Mucosa of rectum (tissue), 2 donors: ENCODE data around the gene ATP7A.
"Not testable (repeated sequence)": the region's sequence is repeated elsewhere in the genome, so short reads cannot be mapped to it uniquely, and the experiment has no call there.

Experiments
- H3K27ac ChIP-seq, 2 donors: one replicate each; pipeline ENCODE4 v1.7.0; 2013; ENCODE audit warnings: inconsistent platforms in 2 of 2, low read depth in 2 of 2, low read length in 2 of 2
- H3K27me3 ChIP-seq, 2 donors: one replicate each; pipeline ENCODE4 v1.7.0; 2013; ENCODE audit warnings: low read length in 2 of 2; ENCODE audit not compliant: control insufficient read depth in 2 of 2, insufficient read depth in 2 of 2
- H3K36me3 ChIP-seq, 2 donors: one replicate each; pipeline ENCODE4 v1.7.0; 2013; ENCODE audit warnings: low read length in 2 of 2; ENCODE audit not compliant: control insufficient read depth in 2 of 2, insufficient read depth in 2 of 2
- H3K4me1 ChIP-seq, 2 donors: one replicate each; pipeline ENCODE4 v1.7.0; 2013; ENCODE audit warnings: low read length in 2 of 2, mild to moderate bottlenecking in 1 of 2; ENCODE audit not compliant: control insufficient read depth in 2 of 2, insufficient read depth in 2 of 2
- H3K4me3 ChIP-seq, 2 donors: one replicate each; pipeline ENCODE4 v1.7.0; 2013; ENCODE audit warnings: low read length in 2 of 2
- H3K9ac ChIP-seq, 2 donors: one replicate each; pipeline ENCODE4 v1.7.0; 2013; ENCODE audit warnings: low read length in 2 of 2, low read depth in 1 of 2, mild to moderate bottlenecking in 1 of 2
- H3K9me3 ChIP-seq, 2 donors: one replicate each; pipeline ENCODE4 v1.7.0; 2013; ENCODE audit warnings: low read length in 2 of 2; ENCODE audit not compliant: control insufficient read depth in 2 of 2
- donor health status: healthy.
- donor health status: Normal muscosa, but diverticular disease.

The ATP7A gene

DNA sequence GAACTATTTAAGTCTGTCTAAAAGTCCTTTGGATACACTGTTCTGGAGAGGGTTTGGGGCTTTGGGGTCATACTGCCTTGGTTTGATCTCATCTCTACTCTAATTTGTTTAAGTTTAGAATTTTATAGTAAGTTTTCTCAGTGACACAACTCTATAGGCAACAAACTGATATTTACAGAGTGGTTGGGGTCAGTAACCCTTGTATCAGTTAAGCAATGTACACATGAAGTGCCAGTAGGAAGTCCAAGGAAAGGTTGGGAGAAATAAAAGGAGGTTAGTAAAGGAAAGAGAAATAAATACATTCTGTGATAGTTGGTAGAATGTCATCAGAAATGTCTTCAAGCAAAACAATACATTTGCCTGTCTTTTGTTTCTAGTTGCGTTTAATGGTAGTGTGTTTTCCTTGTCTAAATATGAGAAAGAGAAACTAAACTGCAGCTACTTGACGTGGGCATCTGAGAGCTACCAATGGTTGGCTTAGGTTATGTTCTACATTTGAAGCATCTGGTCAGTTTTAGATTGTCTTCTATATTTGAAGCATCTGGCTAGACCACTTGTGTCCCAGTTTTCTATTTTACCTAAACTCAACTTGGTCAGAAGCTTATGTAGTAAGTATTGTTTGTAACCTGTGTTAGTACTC lies 6.9 kb downstream of the ATP7A start:
- no peak overlapping the region for H3K9ac ChIP-seq
- peaks cover 0 to 4% of the 10 kb centered on the region in 2 donors for H3K4me1 ChIP-seq
- H3K36me3 ChIP-seq, result no peaks in the 10 kb centered on the region
- no peaks in the 10 kb centered on the region for H3K9me3 ChIP-seq
- H3K27me3 ChIP-seq, result no peaks in the 10 kb centered on the region
- H3K27ac ChIP-seq, result no peak overlapping the region
- H3K4me3 ChIP-seq, result no peak overlapping the region

DNA sequence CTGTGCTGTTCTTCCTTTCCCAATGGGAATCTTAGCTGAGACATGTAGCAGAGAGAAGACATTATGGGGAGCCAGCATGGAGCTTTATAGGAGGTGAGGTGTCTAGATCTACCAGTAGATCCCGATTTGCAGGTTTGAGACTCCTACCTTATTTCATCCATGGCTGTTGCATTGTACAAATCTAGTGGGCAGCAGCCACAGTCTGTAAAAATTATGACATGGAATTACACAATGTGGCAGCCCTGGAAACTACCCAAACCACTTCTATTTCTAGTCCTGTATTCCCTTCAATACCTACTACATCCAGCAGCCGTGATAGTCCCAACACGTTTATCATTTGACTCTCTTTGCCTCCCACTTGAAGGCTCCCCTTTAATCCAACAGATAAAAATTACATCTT lies 8.1 kb downstream of the ATP7A start:
- peaks cover 0 to 4% of the 10 kb centered on the region in 2 donors for H3K4me1 ChIP-seq
- no peaks in the 10 kb centered on the region for H3K36me3 ChIP-seq
- no peak overlapping the region for H3K27ac ChIP-seq
- H3K9me3 ChIP-seq, result no peaks in the 10 kb centered on the region
- H3K4me3 ChIP-seq, result no peak overlapping the region
- no peaks in the 10 kb centered on the region for H3K27me3 ChIP-seq
- H3K9ac ChIP-seq, result no peak overlapping the region

DNA sequence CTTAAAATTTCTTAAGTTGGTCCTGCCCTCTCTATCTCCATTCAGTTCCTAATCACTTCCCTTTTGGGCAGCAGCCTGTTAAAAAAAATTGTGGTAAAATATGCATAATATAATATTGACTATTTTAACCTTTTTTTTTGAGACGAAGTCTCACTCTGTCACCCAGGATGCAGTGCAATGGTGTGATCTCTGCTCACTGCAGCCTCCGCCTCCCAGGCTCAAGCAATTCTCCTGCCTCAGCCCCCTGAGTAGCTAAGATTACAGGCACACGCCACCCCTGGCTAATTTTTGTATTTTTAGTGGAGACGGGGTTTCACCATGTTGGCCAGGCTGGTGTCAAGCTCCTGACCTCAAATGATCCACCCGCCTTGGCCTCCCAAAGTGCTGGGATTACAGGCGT lies 8.9 kb downstream of the ATP7A start:
- H3K4me1 ChIP-seq, H3K9me3 ChIP-seq, H3K27ac ChIP-seq, H3K9ac ChIP-seq, H3K27me3 ChIP-seq, H3K4me3 ChIP-seq, H3K36me3 ChIP-seq: not testable (repeated sequence)

DNA sequence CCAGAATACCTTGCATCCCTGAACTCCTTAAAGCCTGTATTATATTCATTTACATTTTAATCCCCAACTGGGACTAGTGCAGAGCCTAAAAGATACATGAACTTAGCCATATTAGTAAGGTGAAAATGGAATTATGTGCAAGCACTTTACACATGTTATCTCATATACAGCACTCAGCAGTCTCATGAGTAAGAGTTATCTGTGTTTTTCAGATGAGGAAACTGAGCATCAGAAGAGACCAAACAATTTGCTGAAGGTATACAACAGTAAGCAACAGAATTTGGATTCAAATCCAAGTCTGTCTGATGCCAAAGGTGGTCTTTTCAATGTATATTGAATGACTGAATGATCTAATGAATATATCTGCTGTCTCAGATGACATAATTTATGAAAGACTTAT lies 12.3 kb downstream of the ATP7A start:
- no peaks in the 10 kb centered on the region for H3K36me3 ChIP-seq
- H3K9me3 ChIP-seq, result no peaks in the 10 kb centered on the region
- no peak overlapping the region for H3K27ac ChIP-seq
- H3K27me3 ChIP-seq, result no peaks in the 10 kb centered on the region
- H3K9ac ChIP-seq, result no peak overlapping the region
- H3K4me3 ChIP-seq, result no peak overlapping the region
- H3K4me1 ChIP-seq, result peaks cover 2 to 4% of the 10 kb centered on the region in 2 donors

DNA sequence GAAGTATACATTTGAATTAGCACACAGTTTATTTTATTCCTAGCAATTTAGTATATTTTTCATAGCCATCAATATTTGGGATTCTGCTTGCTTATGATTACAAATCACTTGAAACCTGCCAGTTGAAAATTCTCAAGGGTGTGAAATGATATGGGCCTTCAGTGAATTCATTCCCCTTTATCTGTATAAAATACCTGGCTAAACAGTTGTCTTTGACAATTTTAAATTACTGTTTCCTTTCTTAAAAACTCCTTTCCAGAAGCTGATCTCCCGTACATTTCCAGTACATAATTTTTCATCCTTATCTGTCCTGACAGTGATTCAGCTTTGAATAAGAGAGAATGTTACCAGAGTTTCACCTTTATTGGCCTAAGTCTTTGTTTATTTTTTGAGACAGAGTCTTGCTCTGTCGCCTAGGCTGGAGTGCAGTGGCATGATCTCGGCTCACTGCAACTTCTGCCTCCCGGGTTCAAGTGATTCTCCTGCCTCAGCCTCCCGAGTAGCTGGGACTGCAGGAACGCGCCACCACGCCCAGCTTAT lies 13.9 kb downstream of the ATP7A start:
- Histone ChIP-seq H3K27ac (no peak overlapping the region), H3K9me3 (no peaks in the 10 kb centered on the region), H3K4me1 (peaks cover 0 to 2% of the 10 kb centered on the region in 2 donors), H3K27me3 (no peaks in the 10 kb centered on the region), H3K9ac (no peak overlapping the region), H3K4me3 (no peak overlapping the region), H3K36me3 (no peaks in the 10 kb centered on the region)

DNA sequence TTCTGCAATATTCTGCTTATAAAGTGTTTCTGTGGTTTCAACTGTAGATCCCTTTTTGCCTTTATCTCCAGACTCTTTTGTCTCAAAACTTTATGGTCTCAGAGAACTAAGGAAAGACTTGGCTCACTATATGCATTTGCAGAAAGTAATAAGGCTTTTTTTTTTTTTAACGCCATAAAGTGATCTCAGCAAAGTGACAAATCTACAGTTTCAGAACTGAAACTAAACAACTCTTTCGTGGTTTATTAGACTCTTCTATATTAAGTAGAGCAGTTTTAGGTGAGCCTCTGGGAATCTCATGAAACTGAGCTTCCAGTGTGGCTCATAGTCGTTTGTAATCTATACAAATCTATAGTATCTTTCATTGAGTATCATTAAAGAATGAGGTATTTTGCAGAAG lies 15.3 kb downstream of the ATP7A start:
- H3K9me3 ChIP-seq, result no peaks in the 10 kb centered on the region
- no peak overlapping the region for H3K9ac ChIP-seq
- no peaks in the 10 kb centered on the region for H3K36me3 ChIP-seq
- no peak overlapping the region for H3K4me3 ChIP-seq
- no peaks in the 10 kb centered on the region for H3K27me3 ChIP-seq
- H3K4me1 ChIP-seq, result peaks cover 0 to 2% of the 10 kb centered on the region in 2 donors
- no peak overlapping the region for H3K27ac ChIP-seq

DNA sequence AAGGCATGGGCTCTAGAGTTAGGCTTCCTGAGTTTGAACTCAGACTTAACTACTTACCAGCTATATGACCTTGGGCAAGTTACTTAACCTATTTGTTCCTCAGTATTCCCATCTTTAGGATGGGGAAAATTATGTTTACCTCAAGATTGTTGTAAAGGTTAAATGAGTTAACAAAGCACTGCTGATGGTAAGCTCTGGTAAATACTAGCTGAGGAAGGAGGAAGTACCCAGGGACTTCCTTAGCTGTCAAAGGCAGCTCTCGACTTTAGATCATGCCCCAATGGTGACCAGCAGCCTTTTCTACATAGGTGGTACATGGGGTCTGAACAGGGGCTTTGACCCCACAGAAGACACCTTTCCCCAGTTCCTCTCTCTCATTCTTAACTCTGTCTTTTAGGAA lies 20.1 kb downstream of the ATP7A start:
- H3K36me3 ChIP-seq, result no peaks in the 10 kb centered on the region
- H3K27me3 ChIP-seq, result no peaks in the 10 kb centered on the region
- no peaks in the 10 kb centered on the region for H3K4me1 ChIP-seq
- no peak overlapping the region for H3K9ac ChIP-seq
- no peaks in the 10 kb centered on the region for H3K9me3 ChIP-seq
- H3K4me3 ChIP-seq, result no peak overlapping the region
- H3K27ac ChIP-seq, result no peak overlapping the region

DNA sequence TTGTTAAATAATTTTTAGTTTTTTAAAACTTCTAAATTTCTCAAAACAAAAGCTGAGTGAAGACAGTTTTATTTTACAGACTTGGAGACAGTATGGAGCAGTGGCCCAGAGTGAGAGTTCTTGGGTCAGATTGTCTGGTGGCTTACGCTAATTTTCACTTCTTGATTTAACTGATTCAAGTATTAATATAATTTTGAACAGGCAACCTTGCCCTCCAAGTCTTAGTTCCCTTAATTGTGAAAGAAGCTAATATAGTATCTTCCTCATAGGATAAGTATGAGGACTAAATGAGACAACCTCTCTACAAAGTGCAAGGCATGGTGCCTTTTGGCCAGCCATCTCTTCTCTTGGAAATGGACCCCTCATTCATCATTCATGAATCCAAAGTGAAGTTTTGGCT lies 25.4 kb downstream of the ATP7A start:
- Histone ChIP-seq H3K27ac (no peak overlapping the region), H3K9me3 (no peaks in the 10 kb centered on the region), H3K4me1 (no peaks in the 10 kb centered on the region)

DNA sequence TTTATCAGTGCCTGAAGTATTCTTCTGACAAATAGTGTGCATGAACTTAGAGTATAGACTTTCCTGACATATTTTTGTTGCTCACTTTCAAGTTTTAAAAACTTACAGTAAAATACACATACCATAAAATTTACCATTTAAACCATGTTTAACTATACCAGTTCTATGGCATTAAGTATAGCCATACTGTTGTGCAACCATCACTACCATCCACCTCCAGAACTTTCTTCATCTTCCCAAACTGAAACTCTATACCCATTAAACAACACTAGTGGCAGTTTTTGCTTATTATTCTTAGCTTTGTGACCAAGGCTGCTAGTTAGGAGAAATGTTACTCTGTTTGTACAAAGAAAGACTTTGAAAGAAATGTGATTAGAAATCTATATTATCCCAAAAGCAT lies 25.8 kb downstream of the ATP7A start:
- H3K27me3 ChIP-seq, result no peaks in the 10 kb centered on the region
- no peaks in the 10 kb centered on the region for H3K4me1 ChIP-seq
- no peak overlapping the region for H3K27ac ChIP-seq
- H3K4me3 ChIP-seq, result no peak overlapping the region
- H3K9me3 ChIP-seq, result no peaks in the 10 kb centered on the region
- no peak overlapping the region for H3K9ac ChIP-seq
- no peaks in the 10 kb centered on the region for H3K36me3 ChIP-seq

More for the DNA sequence above, 25.4 kb downstream of the ATP7A start:
- Histone ChIP-seq H3K27me3 (no peaks in the 10 kb centered on the region), H3K36me3 (no peaks in the 10 kb centered on the region), H3K9ac (no peak overlapping the region), H3K4me3 (no peak overlapping the region)

DNA sequence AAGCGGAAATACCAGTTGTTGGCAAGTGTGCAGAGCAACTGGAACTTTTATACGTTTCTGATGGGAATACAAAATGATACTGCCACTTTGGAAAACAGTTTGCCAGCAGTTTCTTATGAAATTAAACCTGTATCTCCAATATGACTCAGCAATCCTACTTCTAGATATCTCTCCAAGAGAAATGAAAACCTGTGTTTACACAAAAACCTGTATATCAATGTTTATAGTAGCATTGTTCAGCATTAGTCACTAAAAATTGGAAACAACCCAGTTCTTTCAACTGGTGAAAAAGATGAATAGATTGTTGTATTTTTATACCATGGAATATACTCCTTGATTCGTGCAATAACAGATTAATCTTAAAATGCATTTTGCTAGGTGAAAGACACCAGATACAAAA lies 26.8 kb downstream of the ATP7A start:
- Histone ChIP-seq H3K4me1 (no peaks in the 10 kb centered on the region), H3K27me3 (no peaks in the 10 kb centered on the region), H3K9ac (no peak overlapping the region), H3K27ac (no peak overlapping the region), H3K36me3 (no peaks in the 10 kb centered on the region), H3K9me3 (no peaks in the 10 kb centered on the region), H3K4me3 (no peak overlapping the region)
